BLaER1 (cell line): Measurements from ENCODE around the gene CDC6.

ENCODE experiments used
- H3K27ac ChIP-seq: shearing (Covaris generic); formaldehyde crosslinking; 2 replicates; pipeline ENCODE4 v1.8.1; 2022
- H3K27me3 ChIP-seq: shearing (Covaris generic); formaldehyde crosslinking; 2 replicates; pipeline ENCODE4 v1.8.1; 2022
- H3K36me3 ChIP-seq: shearing (Covaris generic); formaldehyde crosslinking; 2 replicates; pipeline ENCODE4 v1.8.1; 2022
- H3K4me1 ChIP-seq: shearing (Covaris generic); formaldehyde crosslinking; 2 replicates; pipeline ENCODE4 v1.8.1; 2022
- H3K4me2 ChIP-seq: shearing (Covaris generic); formaldehyde crosslinking; 2 replicates; pipeline ENCODE4 v1.8.1; 2022
- H3K4me3 ChIP-seq: shearing (Covaris generic); formaldehyde crosslinking; 2 replicates; pipeline ENCODE4 v1.8.1; 2022
- H3K9ac ChIP-seq: shearing (Covaris generic); formaldehyde crosslinking; 2 replicates; pipeline ENCODE4 v1.8.1; 2022
- H3K9me3 ChIP-seq: shearing (Covaris generic); formaldehyde crosslinking; 2 replicates; pipeline ENCODE4 v1.8.1; 2022
- H4K20me1 ChIP-seq: shearing (Covaris generic); formaldehyde crosslinking; 2 replicates; pipeline ENCODE4 v1.8.1; 2022
- Cebpa-rat ChIP-seq: shearing (Covaris generic); IDR thresholded peaks from 2 replicates; pipeline ENCODE4 v1.8.1; 2022

The CDC6 gene

GRCh38 chr17:40338058-40338457 is 50.4 kb downstream of the CDC6 start:
- Histone ChIP-seq H3K27me3 (no peaks in the 10 kb centered on the region), H3K4me3 (peak overlapping the region; percentile 49; the same call in 1 of the 2 replicates), H3K4me2 (peak overlapping the region; percentile 97), H3K4me1 (peaks cover 77% of the 10 kb centered on the region), H4K20me1 (peaks cover 13% of the 10 kb centered on the region; the same call in 1 of the 2 replicates), H3K27ac (peak overlapping the region; percentile 87), H3K9ac (peak overlapping the region; percentile 67; the same call in 1 of the 2 replicates), H3K9me3 (no peaks in the 10 kb centered on the region), H3K36me3 (peaks cover 10% of the 10 kb centered on the region; the same call in 1 of the 2 replicates)
- TF ChIP-seq Cebpa-rat: no peak

GRCh38 chr17:40338941-40339649 is 51.4 kb downstream of the CDC6 start:
- Histone ChIP-seq H3K27me3 (no peaks in the 10 kb centered on the region), H3K4me3 (peak overlapping the region; percentile 49), H3K9ac (peak overlapping the region; percentile 67), H3K9me3 (no peaks in the 10 kb centered on the region), H3K27ac (peak overlapping the region; percentile 87), H3K4me1 (peaks cover 77% of the 10 kb centered on the region), H3K4me2 (peak overlapping the region; percentile 97), H3K36me3 (0 out of 2 replicates have a peak, but pooled peaks cover 4% of the 10 kb centered on the region), H4K20me1 (peaks cover 16% of the 10 kb centered on the region; the same call in 1 of the 2 replicates)
- no peak for TF ChIP-seq Cebpa-rat

- Histone ChIP-seq H3K4me1 (peaks cover 78% of the 10 kb centered on the region), H3K4me3 (no peak overlapping the region), H3K27me3 (no peaks in the 10 kb centered on the region), H4K20me1 (peaks cover 10% of the 10 kb centered on the region; the same call in 1 of the 2 replicates), H3K4me2 (peak overlapping the region; percentile 97), H3K9ac (no peak overlapping the region), H3K36me3 (no peaks in the 10 kb centered on the region), H3K9me3 (no peaks in the 10 kb centered on the region), H3K27ac (no peak overlapping the region)
- TF ChIP-seq Cebpa-rat: no peak
These were observed 52.6 kb downstream of the CDC6 start for GRCh38 chr17:40340327-40340726.

- Histone ChIP-seq H3K36me3 (no peaks in the 10 kb centered on the region), H3K27ac (peak overlapping the region; percentile 81), H3K9me3 (no peaks in the 10 kb centered on the region), H3K27me3 (no peaks in the 10 kb centered on the region), H4K20me1 (peaks cover 10% of the 10 kb centered on the region; the same call in 1 of the 2 replicates), H3K4me3 (peak overlapping the region; percentile 82), H3K4me2 (peak overlapping the region; percentile 97), H3K9ac (peak overlapping the region; percentile 85), H3K4me1 (peaks cover 86% of the 10 kb centered on the region)
- no peak for TF ChIP-seq Cebpa-rat
These were observed 53.5 kb downstream of the CDC6 start for GRCh38 chr17:40340880-40341807.

GRCh38 chr17:40341808-40342503 is 54.3 kb downstream of the CDC6 start:
- H4K20me1 ChIP-seq: peaks cover 10% of the 10 kb centered on the region; the same call in 1 of the 2 replicates
- H3K27ac ChIP-seq: peak overlapping the region; percentile 84
- H3K27me3 ChIP-seq: no peaks in the 10 kb centered on the region
- H3K36me3 ChIP-seq: no peaks in the 10 kb centered on the region
- H3K9ac ChIP-seq: peak overlapping the region; percentile 85
- H3K4me3 ChIP-seq: peak overlapping the region; percentile 82
- peak overlapping the region; percentile 97 for H3K4me2 ChIP-seq
- H3K4me1 ChIP-seq: peaks cover 91% of the 10 kb centered on the region
- TF ChIP-seq Cebpa-rat: no peak
- no peaks in the 10 kb centered on the region for H3K9me3 ChIP-seq

- Histone ChIP-seq H3K9me3 (no peaks in the 10 kb centered on the region), H3K9ac (peak overlapping the region; percentile 85), H3K36me3 (no peaks in the 10 kb centered on the region), H3K4me2 (peak overlapping the region; percentile 97), H3K4me1 (peaks cover 91% of the 10 kb centered on the region), H4K20me1 (peaks cover 10% of the 10 kb centered on the region; the same call in 1 of the 2 replicates), H3K27ac (peak overlapping the region; percentile 84), H3K4me3 (peak overlapping the region; percentile 82), H3K27me3 (no peaks in the 10 kb centered on the region)
- no peak for TF ChIP-seq Cebpa-rat
These were observed 55.0 kb downstream of the CDC6 start for GRCh38 chr17:40342504-40343218.

GRCh38 chr17:40343219-40344119 is 55.8 kb downstream of the CDC6 start:
- Histone ChIP-seq H3K4me3 (peak overlapping the region; percentile 82), H3K27me3 (no peaks in the 10 kb centered on the region), H4K20me1 (peaks cover 16% of the 10 kb centered on the region), H3K36me3 (no peaks in the 10 kb centered on the region), H3K4me2 (peak overlapping the region; percentile 97), H3K27ac (peak overlapping the region; percentile 84), H3K4me1 (peaks cover 91% of the 10 kb centered on the region), H3K9me3 (no peaks in the 10 kb centered on the region), H3K9ac (peak overlapping the region; percentile 85)
- TF ChIP-seq Cebpa-rat: peak; percentile 60; the same call in 1 of the 2 replicates
